HG03354 (cell line): ENCODE data around the gene OSMR.

Experiments
- ATAC-seq: cut with Tn5 transposase; IDR thresholded peaks from one replicate; pipeline ENCODE4 v1.9.1; 2021; ENCODE audit warnings: mild to moderate bottlenecking; ENCODE audit not compliant: unreplicated experiment, poor library complexity, severe bottlenecking

The OSMR gene

DNA sequence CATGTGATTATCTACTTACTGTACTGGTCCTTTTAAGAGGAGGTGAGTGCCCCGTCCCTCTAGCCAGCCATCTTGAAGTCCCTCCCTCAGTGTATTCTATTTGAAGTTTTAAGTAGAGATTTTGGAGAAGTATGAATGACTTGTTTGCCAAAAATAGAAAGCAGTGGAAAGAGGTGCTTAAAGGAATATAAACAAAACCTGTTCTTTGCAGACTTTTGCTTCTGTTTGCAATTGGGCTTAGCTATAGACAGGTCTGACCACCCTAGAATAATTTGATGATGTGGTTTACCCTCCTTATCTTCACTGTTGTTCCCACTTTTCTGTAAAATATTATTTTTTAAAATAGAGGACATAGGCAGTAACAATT is 21.2 kb downstream of the OSMR start:
- ATAC-seq = no peak

DNA sequence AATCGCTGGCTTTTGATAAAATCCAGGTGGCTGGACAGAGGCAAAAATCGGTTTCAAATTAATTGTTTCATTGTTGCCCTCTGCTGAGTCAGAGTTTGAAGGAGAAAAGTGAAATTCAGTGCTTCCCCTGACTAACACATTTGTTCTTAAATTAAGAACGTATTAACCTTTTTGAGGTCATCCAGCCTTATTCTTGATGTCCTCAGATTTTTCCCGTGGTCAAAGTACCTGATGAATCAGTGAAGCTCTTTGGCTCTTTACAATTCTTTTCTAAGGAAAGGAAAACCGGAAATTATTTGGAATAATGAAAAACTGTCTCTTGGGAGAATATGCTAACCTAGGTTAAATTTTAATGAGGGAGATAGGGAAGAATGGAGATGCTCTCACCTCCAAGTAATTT is 21.6 kb downstream of the OSMR start:
- ATAC-seq = no peak

DNA sequence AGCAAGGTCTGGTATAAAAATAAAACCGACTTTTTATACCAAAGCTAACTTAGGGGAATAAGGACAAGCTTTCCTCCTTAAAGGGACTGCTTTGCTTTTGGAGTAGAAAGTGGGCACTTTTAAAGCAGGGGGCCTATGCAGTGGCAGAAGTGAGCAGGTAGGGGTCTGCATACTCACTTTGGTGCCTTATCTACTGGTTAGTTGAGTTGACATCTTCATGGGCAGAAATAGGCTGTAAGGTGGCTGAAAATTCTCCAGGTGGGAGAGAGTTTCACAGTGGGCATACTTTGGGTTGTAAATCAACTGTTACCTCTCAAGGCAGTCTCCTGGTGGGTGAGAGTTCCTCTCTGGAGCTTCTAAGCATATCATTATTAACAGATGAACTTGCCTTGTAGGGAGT is 24.8 kb downstream of the OSMR start:
- no peak for ATAC-seq

DNA sequence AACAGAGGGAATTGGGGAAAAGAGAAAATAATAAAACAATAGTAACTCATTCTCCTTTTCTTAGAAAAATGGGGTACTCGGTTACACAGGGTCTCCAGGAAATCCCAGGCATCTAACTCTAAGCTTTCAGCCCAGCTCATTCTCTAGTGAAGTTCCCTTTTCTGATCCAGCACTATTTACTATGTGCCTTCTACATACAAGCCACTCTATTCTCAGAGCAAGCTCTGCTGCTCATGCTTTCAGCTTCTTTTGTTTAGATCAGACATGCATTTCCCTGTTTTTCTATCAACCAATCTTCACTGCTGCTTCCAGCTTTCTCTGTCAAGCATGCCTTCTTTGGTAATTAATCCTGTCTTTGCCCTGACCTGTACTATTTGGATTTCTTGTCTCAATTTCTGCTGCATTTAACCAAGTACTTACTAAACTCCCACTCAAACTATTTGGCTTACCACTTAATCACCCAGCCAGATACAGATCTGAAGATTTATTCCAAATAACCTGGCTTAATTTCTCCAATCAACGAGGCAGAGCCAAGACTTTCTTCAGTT is 25.3 kb downstream of the OSMR start:
- ATAC-seq = no peak

DNA sequence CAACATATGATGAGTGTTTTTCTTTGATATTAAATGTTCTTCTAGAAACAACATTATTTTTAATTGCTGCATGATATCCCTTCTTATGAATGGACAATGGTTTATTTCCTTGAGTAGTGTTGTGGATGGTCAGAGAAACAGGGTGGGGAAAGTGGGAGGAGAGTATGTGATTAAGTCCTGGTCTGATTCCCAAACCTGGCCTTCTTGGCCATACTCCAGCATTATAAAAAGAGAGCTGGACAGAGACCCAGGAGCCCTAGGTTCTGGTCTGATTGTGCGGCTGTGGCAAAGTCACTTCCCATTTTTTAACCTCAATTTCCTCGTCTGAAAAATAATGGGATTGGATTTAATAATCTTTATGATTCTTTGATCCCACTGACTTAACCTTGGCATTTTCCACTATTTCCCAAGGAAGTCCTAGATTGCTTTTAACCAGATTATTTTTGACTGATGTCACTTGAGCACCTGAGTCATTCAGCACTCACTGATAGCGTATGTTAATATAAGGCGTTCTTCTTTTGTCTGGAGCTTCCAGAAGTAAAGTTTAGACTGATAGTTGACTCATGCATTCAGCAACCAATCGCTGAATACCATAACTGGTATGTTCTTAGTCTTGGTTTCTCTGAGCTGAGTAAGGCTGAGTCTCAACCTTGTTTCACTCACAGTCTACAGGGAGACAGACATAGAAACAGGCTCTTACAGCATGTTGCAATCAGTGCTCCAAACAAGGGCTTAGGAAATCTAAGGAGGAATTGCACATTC is 26.2 kb downstream of the OSMR start:
- no peak for ATAC-seq

DNA sequence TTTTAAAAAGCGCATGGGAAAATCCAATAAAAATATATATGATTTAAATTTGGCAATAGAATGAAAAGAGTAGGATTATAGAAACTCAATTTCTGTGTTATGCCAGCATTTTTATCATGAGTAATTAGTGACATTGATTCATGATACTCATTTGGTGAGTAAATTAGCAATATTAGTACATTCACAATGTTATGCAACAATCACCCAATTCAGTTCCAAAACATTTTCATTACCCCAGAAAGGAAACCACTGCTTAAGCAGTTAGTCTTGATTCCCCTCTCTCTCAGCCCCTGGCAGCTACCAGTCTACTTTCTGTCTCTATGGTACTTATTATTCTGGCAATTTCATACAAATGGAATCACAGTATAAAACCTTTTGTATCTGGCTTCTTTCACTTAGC is 27.0 kb downstream of the OSMR start:
- ATAC-seq = no peak

DNA sequence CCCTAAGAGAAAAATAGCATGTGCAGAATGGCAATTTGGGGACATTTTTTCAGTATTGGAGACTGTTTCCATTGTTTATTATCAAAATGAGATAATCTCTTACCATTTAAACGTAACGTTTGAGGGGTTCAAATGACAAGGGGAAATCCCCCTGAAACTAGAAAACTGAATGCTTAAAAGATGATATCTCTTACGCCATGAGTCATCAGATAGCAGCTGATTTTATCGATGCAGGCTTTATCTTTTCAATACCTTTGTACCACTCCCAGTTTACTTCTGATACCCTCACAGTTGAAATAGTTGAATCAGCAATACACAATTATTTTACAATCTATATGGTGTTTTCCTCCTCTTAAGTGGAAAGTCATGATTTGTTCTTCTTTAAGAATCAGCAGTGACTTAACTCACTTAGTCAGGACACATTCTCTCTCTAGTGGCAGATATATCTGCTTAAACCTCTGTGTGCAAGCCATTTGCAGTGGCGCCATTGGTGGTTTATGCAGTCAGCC is 29.2 kb downstream of the OSMR start:
- ATAC-seq = no peak

DNA sequence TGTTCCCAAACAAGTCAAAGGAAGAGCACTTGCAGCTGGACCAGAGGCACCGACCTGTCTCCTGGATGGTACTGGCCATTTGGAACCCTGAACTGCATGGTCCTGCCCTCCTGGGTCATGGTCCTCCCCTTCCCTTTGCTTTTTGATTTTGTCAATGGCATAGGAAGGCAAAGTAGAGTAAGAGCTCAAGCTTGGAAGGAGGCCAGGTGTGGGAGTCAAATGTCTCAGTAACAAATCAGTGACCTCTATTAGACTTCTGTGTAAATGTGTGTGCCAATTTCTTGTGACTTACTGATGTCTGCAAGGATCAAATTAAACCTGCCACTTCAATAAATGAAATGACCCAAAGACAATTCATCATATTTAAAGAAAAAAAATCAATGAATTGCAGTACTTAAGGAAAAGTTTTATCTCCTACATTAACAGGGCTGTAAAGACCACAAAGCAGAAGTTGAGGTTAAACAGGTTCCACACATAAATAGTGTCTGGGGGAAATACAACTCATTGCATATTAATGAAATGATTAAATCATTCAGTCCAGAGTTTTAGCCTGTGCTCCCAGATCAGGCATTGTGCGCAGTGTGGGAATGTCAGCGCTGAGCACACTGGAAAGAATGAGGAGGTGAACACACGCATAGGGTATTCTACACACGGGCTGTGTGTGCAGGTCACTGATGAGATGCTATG is 32.7 kb downstream of the OSMR start:
- no peak for ATAC-seq

DNA sequence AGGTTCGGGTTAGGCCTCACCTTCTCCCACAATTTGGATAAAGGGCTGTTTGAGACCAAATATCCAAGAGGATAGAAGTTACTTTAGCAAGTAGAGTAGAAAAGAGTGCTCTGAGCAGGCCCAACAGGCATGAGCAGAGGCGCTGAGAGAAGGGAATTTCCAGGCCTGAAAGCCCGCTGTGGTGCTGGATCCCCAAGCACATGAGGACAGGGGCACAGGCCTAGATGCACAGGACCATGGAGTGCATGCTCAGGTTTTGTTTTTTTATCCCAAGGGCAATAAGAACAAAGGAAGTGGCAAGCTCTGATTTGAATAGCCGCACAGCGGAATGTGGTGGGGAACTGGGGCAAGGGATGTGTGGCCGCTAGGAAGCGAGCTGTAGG is 33.3 kb downstream of the OSMR start:
- ATAC-seq = no peak

DNA sequence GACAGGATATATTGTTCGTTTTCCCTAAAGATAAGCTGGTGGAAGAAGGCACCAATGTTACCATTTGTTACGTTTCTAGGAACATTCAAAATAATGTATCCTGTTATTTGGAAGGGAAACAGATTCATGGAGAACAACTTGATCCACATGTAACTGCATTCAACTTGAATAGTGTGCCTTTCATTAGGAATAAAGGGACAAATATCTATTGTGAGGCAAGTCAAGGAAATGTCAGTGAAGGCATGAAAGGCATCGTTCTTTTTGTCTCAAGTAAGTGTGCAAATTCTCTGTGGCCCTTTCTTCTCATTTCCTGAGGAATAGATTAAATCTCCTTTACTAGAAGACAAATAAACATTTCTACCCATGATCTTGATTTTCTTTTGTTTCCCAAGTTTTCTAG is 38.0 kb downstream of the OSMR start:
- no peak for ATAC-seq

DNA sequence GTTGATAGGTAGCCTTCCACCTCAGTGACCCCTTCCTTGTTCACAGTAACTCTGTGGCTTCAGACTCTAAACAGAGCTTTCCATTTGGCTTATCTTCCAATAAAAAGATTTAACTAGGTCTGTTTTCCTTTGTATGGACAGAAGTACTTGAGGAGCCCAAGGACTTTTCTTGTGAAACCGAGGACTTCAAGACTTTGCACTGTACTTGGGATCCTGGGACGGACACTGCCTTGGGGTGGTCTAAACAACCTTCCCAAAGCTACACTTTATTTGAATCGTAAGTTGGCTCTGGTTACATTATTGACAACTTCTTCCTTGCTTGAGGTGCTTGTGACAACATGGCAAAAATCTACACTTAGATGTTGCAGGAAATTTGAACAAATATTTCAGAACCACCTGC is 39.4 kb downstream of the OSMR start:
- no peak for ATAC-seq

DNA sequence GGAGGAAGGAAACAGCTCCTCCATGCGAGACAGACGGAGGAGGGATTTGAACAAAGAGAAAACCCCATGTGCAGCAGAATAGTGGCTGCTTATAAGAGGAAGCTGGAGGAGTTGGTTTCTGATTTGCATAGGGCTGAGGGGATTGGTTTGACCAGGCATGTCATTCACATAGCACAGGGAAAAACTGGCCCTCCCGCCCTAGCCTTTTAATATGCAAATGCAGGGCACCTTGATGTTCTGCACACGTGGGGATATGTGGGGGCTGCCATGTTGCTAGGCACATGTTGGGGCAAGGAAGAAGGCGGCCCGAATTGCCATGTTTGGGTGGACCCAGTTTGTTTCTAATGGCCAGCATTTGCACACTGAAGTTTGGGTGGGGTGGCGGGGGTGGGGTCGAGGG is 42.2 kb downstream of the OSMR start:
- no peak for ATAC-seq

DNA sequence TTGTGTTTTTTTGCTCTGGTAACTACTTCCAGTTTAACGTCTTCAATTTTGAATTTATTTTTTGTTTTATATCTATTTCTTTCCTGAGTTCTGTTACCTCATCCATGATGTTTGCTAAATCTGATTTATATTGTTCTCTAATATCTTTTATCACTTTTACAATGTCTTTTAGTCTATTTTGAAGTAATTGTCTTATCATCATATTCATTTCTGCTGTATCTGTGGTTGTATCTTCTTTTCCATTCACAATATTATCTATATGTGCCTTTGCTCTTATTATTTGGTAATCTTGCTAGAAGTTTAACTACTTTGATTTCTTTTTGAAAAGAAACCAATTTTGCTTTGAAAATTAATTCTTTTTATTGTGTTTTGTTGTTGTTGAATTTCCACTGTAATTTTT is 43.6 kb downstream of the OSMR start:
- no peak for ATAC-seq

DNA sequence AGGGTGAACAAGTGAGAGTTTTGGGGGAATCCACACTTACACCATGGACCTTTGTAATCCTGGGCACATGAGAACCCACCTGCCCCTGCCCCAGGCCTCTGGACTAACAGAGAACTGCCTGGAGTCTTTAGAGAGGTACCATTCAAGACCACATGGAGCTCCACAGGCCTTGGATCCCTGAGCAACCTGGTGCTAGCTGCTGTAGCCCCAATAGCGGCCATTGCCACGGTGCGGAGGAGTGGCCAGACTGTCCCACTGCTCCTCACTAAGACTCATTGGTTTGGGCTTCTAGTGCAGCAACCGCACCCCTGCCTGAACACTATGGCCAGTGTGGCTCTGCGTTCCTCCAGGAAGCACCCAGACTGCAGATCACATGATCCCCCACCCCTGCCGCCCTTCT is 45.8 kb downstream of the OSMR start:
- no peak for ATAC-seq

DNA sequence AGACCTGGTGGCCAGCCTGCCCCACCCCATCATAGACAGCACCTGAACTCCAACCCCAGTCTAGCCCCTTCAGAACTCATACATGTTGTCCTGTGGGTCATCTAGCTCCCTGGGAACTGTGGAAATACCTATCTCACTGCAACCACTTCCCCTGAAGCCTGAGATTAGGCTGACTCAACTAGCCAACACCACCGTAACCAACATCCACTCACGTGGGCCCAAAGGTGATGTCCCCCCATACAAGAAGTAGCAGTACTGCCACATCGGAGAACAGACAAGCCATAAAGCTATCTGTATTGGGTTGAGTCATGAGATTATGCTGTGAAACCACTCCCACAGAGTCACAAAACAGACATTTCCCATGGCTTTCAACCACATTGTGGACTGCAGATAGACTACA is 46.6 kb downstream of the OSMR start:
- ATAC-seq = no peak

DNA sequence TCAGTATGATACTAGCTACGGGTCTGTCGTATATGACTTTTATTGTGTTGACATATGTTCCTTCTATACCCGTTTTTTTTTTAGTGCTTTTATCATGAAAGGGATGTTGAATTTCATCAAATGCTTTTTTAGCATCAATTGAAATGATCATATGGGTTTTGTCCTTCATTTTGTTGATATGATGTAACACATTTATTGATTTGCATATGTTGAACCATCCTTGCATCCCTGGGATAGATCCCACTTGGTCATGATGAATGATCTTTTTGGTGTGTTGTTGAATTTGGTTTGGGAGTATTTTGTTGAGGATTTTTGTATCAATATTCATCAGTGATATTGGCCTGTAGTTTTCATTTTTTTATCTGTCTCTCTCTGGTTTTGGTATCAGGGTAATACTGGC is 50.9 kb downstream of the OSMR start:
- ATAC-seq = no peak

DNA sequence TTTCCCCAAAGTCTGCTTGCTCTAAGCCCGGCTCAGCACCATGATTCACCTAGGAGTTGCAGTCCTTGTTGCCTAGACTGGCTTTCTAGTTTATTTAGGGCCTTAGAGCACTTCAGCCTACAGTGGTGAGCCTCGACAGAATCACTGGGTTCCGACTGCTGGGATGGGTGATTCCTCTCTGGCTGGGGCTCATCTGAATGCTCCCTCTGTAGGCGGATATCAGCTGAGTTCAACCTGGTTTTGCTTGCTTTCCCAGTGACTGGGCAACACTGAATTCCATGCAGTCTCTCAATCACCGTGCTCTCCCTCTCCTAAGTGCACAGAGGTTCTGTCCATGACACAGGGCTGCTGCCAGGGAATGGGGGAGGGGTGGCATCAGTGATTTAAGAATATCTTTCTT is 54.1 kb downstream of the OSMR start:
- no peak for ATAC-seq

DNA sequence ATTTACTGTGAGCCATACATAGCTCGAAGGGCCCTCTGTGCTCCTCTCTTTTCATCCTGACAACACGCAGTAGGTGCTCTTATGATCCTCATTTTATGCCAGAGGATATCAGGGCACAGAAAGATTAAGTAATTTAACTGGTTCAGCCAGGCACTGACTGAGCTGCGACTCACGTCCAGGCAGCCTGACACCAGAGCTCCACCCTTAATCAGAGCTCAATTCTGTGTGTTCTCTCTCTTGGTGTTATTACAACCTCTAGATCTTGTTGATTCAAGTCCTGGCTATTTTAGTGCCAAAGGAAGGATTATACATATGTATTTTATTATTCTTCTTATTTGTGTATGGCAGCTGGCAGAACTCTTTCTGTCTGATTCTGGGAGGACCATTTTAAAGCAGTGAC is 59.7 kb downstream of the OSMR start:
- no peak for ATAC-seq

DNA sequence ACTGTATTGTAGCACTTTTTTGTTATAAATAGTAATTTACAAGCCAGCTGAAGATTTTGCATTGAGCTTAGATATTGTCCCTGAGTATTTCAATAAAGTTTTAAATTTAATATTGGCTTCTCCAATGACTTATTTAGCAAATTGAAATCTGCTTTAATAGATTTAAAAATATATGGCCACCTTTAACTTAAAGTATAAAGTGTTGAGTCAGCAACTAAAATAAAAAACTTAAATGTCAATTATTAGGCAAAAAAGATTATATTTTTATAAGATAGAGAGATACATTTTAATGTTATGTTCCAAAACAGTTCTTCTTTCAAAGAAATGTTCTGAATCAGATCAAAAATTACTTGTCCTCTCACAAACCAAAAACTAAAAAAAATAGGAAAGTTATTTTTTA is 60.7 kb downstream of the OSMR start:
- no peak for ATAC-seq

DNA sequence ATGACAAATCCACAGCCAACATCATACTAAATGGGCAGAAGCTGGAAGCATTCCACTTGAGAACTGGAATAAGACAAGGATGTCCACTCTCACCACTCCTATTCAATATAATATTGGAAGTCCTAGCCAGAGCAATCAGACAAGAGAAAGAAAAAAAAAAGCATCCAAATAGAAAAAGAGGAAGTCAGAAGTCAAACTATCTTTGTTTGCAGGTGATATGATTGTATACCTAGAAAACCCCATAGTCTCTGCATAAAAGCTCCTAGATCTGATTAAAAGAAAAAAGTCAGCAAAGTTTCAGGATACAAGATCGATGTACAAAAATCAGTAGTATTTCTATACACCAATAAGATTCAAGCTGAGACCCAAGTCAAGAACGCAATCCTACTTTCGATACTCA is 66.1 kb downstream of the OSMR start:
- ATAC-seq = no peak

DNA sequence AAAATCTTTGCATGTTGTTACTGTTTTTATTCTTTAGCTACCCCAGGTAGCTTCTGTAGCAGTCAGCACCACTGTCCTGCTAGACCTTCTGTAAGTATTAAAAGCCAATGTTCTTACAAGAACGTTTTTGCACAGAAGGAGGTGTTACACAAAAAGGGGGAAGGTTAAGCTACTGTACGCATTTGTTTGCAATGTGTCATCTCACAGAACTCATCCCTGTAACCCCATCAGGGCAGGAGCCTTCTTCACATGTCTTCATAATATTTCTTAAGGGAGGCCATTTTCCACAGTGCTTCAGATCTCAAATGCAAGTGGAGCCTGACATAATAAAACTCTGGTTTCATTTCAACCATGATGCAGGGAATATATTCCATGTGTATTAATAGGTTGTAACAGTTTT is 67.9 kb downstream of the OSMR start:
- ATAC-seq = no peak
